Kidney (tissue), 14 donors: Measurements from ENCODE around the gene MAP3K2. TPM values are rescaled to one million over a fixed set of nuclear protein-coding genes. Genes with fewer than 3 reads are reported as not detected.
"Not testable (repeated sequence)": the region's sequence is repeated elsewhere in the genome, so short reads cannot be mapped to it uniquely, and the experiment has no call there.

Experiments used
- DNase-seq, 5 donors: peaks; one replicate each; pipeline ENCODE4 v3.0.0-alpha.2; 2013 to 2020
- FAIRE-seq: peaks from 2 replicates; lab custom pipeline; 2012; peaks lifted over from hg19 to GRCh38; lab: Jason Lieb, UNC
- H3K27ac ChIP-seq, 2 donors: one replicate each; pipeline ENCODE4 v1.7.0; 2013; ENCODE audit warnings: low read depth in 2 of 2, low read length in 2 of 2, inconsistent platforms in 1 of 2
- H3K27me3 ChIP-seq: one replicate; pipeline ENCODE4 v1.7.1; 2013; ENCODE audit warnings: low read length, inconsistent platforms; ENCODE audit not compliant: control insufficient read depth, insufficient read depth
- H3K36me3 ChIP-seq, 3 donors: one replicate each; pipeline versions ENCODE4 v1.7.0 to v1.7.1; 2013; ENCODE audit warnings: low read length in 3 of 3, control low read depth in 1 of 3, inconsistent platforms in 1 of 3; ENCODE audit not compliant: insufficient read depth in 3 of 3, control insufficient read depth in 2 of 3
- H3K4me1 ChIP-seq, 3 donors: one replicate each; pipeline versions ENCODE4 v1.7.0 to v1.7.1; 2013; ENCODE audit warnings: low read length in 3 of 3, inconsistent platforms in 1 of 3, low read depth in 1 of 3; ENCODE audit not compliant: control insufficient read depth in 2 of 3, insufficient read depth in 2 of 3
- H3K4me3 ChIP-seq, 3 donors: one replicate each; pipeline versions ENCODE4 v1.7.0 to v1.8.1; 2013; ENCODE audit warnings: low read length in 3 of 3, control low read depth in 1 of 3, inconsistent platforms in 1 of 3
- H3K9ac ChIP-seq, 3 donors: one replicate each; pipeline versions ENCODE4 v1.7.0 to v1.7.1; 2013; ENCODE audit warnings: low read length in 3 of 3, control low read depth in 1 of 3, inconsistent platforms in 1 of 3
- H3K9me3 ChIP-seq, 3 donors: one replicate each; pipeline versions ENCODE4 v1.7.0 to v1.7.1; 2013; ENCODE audit warnings: low read length in 3 of 3, control low read depth in 1 of 3, inconsistent platforms in 1 of 3; ENCODE audit not compliant: control insufficient read depth in 2 of 3, insufficient read depth in 1 of 3
- intact Hi-C: fragments of 100-400 bp; cut with DNase I; formaldehyde crosslinking; loops from one replicate; pipeline ENCODE4 v1.11.1; 2022
- polyA plus RNA-seq: library from polyadenylated mRNA; stranded (reverse); fragments of 350-450 nt; fragmentation: Illumina TruSeq; extraction: RNeasy Lipid Tissue Mini Kit (QIAGEN cat#74804); gene quantifications from one replicate; pipeline ENCODE4 v1.2.3, GENCODE V29; 2014; ENCODE audit warnings: low read depth, low replicate concordance; ENCODE audit not compliant: insufficient read depth
- total RNA-seq: library from RNA; stranded (reverse); fragmentation: NEBNext Ultra II Directional; extraction: Animal tissue kit (Norgen Biotek cat#: 25700); gene quantifications from one replicate; pipeline ENCODE4 v1.2.1, GENCODE V29; 2021
- TF ChIP-seq, protein P1 (sequence below): IDR thresholded peaks from 3 replicates; pipeline ENCODE4 v1.5.1; 2012; ENCODE audit warnings: mild to moderate bottlenecking, moderate library complexity, borderline replicate concordance; ENCODE audit not compliant: insufficient read depth; ENCODE audit errors: extremely low read depth
- donor health status: control.
- donor health status: control.
- donor health status: control.
- donor health status: control.
- donor health status: control.
- donor health status: DM: yes; HTN: yes; CAD: no.
- donor health status: Normal renal cell carcinoma (clear cell type).

MAP3K2 gene
- total and polyA plus RNA-seq, 2 donors from 2014 or later, result 4.9 to 65.3 TPM

DNA sequence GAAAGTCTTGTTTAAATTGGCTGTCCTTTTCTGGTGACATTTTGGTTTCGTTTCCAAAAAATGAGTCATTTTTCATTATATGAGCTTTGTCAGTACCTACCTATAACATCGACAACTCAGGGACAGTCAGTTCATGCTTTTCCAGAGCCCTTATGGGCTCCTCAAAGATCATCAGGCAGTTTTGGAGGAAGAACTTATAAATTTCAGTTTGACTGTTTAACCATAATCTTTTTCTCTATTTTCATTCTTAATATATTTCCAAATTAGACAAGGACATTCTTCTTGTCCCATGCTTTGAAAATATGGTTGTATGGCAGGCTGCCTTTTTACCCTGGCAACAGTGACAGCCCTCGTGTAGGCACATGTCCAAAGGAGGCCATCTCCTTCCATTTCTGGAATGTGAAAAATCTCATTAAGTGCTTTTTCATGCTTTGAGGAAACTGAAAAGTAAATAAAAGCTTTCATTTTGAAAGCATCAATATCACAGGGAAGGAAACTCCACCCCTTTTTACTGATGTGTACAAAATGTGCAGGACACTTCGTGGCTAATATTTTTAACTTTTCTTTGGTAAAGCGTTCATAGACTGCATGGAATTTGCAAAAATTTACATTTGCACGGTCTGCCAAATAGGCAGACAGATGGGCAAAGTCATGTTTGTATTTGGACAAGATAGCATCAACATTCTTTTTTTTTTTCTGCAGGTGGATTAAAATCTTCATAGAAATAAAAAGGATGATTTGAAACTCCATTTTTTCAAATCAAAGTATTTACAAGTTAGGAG, 23.3 kb upstream of the MAP3K2 start:
- no peak for FAIRE-seq
- Histone ChIP-seq H3K9me3 (no peaks in the 10 kb centered on the region), H3K27ac (peak overlapping the region; percentile 59 to 61), H3K27me3 (no peaks in the 10 kb centered on the region), H3K9ac (peak overlapping the region in 1 of 3 donors; percentile 36), H3K4me3 (peak overlapping the region in 1 of 3 donors; percentile 22), H3K4me1 (peaks cover 3 to 10% (median 8%) of the 10 kb centered on the region in 3 donors), H3K36me3 (no peaks in the 10 kb centered on the region)
- TF ChIP-seq, protein P1, sequence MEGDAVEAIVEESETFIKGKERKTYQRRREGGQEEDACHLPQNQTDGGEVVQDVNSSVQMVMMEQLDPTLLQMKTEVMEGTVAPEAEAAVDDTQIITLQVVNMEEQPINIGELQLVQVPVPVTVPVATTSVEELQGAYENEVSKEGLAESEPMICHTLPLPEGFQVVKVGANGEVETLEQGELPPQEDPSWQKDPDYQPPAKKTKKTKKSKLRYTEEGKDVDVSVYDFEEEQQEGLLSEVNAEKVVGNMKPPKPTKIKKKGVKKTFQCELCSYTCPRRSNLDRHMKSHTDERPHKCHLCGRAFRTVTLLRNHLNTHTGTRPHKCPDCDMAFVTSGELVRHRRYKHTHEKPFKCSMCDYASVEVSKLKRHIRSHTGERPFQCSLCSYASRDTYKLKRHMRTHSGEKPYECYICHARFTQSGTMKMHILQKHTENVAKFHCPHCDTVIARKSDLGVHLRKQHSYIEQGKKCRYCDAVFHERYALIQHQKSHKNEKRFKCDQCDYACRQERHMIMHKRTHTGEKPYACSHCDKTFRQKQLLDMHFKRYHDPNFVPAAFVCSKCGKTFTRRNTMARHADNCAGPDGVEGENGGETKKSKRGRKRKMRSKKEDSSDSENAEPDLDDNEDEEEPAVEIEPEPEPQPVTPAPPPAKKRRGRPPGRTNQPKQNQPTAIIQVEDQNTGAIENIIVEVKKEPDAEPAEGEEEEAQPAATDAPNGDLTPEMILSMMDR, result no peak
- peak in 2 of 5 donors; percentile 32 to 55 for DNase-seq
- intact Hi-C loops, result no loop called here

DNA sequence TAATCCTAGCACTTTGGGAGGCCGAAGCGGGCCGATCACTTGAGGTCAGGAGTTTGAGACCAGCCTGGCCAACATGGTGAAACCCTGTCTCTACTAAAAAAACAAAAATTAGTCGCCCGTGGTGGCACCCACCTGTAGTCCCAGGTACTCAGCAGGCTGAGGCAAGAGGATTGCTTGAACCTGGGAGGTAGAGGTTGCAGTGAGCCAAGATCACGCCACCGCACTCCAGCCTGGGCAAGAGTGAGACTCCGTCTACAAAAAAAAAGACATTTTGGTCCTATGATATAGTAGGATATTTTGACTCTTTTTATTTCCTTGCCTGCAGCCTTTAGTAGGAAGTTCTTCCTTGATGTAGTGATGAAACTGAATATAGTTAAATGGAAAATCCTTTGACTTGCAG, 21.9 kb upstream of the MAP3K2 start:
- intact Hi-C loops, H3K27ac ChIP-seq, H3K9ac ChIP-seq, H3K9me3 ChIP-seq, H3K4me3 ChIP-seq, DNase-seq, H3K27me3 ChIP-seq, H3K36me3 ChIP-seq, H3K4me1 ChIP-seq, FAIRE-seq: not testable (repeated sequence)

DNA sequence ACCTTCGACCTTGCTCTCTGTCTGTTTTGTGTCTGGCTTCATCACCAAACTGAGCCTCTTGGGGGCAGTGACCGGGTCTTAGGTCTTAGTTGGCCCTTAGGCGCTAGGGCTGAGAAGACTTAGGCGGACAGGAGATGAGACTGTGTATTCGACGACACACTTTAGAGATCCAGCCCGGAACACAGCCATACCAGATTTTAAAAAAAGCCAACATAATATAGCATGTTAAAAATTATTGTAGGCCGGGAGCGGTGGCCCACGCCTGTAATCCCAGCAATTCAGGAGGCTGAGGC, 21.0 kb upstream of the MAP3K2 start:
- H3K9me3 ChIP-seq, result no peaks in the 10 kb centered on the region
- H3K27me3 ChIP-seq, result no peaks in the 10 kb centered on the region
- FAIRE-seq, result no peak
- intact Hi-C loops, result no loop called here
- H3K4me3 ChIP-seq, result peak overlapping the region in 1 of 3 donors; percentile 48
- peaks cover 3 to 8% (median 7%) of the 10 kb centered on the region in 3 donors for H3K4me1 ChIP-seq
- TF ChIP-seq, protein P1, result no peak
- peak overlapping the region; percentile 83 to 91 for H3K27ac ChIP-seq
- H3K9ac ChIP-seq, result peak overlapping the region in 1 of 3 donors; percentile 51
- H3K36me3 ChIP-seq, result no peaks in the 10 kb centered on the region
- no peak for DNase-seq

DNA sequence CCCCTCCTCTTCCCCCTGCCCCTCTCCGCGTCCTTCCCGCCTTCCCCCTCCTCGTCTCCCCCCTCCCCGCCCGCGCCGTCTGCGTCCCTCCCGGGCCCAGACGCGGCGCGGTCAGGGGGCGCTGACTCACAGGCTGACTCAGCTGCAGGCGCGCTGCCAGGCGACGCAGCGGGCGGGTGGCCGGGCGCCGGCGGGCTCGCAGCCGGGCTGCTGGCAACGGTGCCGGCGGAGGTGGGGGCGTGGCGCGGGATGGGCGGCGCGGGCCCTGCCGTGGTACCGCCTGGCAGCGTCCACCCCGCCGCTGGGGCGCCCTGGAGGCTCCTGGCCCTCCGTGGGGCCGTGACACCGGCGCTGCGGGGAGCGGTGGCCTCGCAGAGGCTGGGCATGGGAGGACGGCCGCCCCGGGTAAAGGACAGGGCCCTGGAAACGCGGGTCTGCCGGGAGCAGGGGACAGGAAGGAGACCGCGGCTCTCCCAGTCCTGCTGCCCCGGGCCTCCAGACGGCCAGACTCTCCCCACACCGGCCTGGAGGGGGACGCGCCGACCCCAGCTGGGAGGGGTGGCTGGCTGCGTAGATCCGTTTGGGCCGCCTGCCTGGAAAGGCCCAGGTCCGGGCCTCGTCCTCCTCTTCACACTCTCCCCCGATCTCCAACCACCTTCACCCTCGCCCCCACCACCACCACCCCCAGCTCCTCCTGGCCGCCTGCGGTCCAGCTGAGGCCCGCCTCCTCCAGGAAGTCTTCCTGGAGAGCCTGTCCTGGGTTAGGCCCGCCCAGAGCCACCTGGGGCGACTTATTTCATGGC, 20.4 kb upstream of the MAP3K2 start:
- FAIRE-seq, result no peak
- peaks cover 3 to 8% (median 7%) of the 10 kb centered on the region in 3 donors for H3K4me1 ChIP-seq

More for the DNA sequence above, 20.4 kb upstream of the MAP3K2 start:
- Histone ChIP-seq H3K4me3 (peak overlapping the region in 1 of 3 donors; percentile 48), H3K36me3 (no peaks in the 10 kb centered on the region), H3K27ac (peak overlapping the region; percentile 83 to 91), H3K27me3 (no peaks in the 10 kb centered on the region), H3K9me3 (no peaks in the 10 kb centered on the region), H3K9ac (peak overlapping the region in 1 of 3 donors; percentile 51)
- TF ChIP-seq, protein P1, result no peak
- intact Hi-C loops, result no loop called here
- DNase-seq, result peak; percentile 90 to 97 (median 92)
